Lower leg skin (tissue), 4 donors: Measurements from ENCODE around the gene CD8B. TPM values are rescaled to one million over a fixed set of nuclear protein-coding genes. Genes with fewer than 3 reads are reported as not detected.

Experiments used
- DNase-seq, 2 donors: peaks; one replicate each; pipeline ENCODE4 v3.0.0-alpha.2; 2019; ENCODE audit warnings: low spot score in 2 of 2
- H3K4me3 ChIP-seq: fragments of 200-600 bp; sonication (generic); 2 replicates; pipeline ENCODE4 v1.5.1; 2017; ENCODE audit warnings: mild to moderate bottlenecking, low read depth; ENCODE audit not compliant: poor library complexity, severe bottlenecking
- CTCF ChIP-seq, 3 donors: fragments of 450-650 bp; IDR thresholded peaks; one replicate each; pipeline ENCODE4 v1.5.1; 2016; ENCODE audit warnings: antibody characterized with exemption in 3 of 3, mild to moderate bottlenecking in 3 of 3, moderate library complexity in 2 of 3
- POLR2A ChIP-seq, 2 donors: fragments of 450-650 bp; IDR thresholded peaks; one replicate each; pipeline ENCODE4 v1.6.1; 2016 to 2017; ENCODE audit warnings: antibody characterized with exemption in 2 of 2, mild to moderate bottlenecking in 1 of 2, moderate library complexity in 1 of 2
- WGBS, 2 donors: methylation state at CpG; one replicate each; pipeline ENCODE4 v1.1.5; 2018; 5-methylcytosine and 5-hydroxymethylcytosine counted together
- intact Hi-C: fragments of 100-400 bp; cut with DNase I; formaldehyde crosslinking; loops from one replicate; pipeline ENCODE4 v1.15.0; 2023; ENCODE audit warnings: low total_unique reads
- total RNA-seq, 4 donors: library from RNA; depleted of rRNA; stranded (reverse); fragments of >200 nt; gene quantifications; one replicate each; pipeline ENCODE4 v1.1.0, GENCODE V29; 2016

Gene CD8B
- total RNA-seq, 4 donors from 2014 or later = 0.76 to 2.4 (median 1.2) TPM; not detected in 1

DNA sequence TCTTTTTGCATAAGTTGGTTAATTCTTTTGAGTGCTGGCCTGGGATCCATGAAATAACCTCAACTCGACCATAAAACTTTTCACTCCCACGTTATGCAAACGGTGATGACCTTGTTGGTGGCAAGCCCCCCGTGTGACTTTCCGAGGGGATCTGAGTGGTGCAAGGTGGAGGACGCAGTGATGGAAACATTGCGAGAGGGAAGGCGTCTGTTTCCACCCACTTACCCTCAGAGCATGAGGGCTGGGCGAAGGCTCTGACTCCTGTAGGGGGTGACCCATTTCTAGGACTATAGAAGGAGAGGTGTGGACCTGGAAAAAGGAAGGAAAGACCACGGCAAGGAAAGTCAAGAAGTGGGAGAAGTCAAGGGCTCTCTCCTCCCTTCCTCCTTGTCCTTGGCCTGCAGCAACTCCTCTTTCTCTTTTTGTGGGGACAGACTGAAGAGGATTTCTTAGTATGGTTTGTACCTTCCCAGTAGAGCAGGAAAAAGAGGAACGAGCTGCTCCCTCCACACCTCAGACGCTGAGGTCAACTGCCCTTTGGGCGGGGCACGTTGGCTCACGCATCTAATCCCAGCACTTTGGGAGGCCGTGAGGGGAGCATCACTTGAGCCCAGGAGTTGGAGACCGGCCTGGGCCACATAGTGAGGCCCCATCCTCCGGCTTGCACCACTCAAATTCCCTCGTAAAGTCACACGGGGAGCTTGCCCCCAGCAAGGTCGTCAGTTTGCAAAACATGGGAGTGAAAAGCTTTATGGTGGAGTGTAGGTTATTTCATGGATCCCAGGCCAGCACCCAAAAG is 55.4 kb downstream of the CD8B start:
- TF ChIP-seq CTCF (IDR thresholded peaks at IDR 0.05) = no peak
- no peak for TF ChIP-seq POLR2A (IDR thresholded peaks at IDR 0.05)
- intact Hi-C loops = no loop called here
- 84 to 85% methylated on average over 21 of the region's 21 CpGs for WGBS, 2 donors
- DNase-seq = no peak
- no peak overlapping the region for H3K4me3 ChIP-seq

GRCh38 chr2:86800856-86801567 is 60.7 kb downstream of the CD8B start:
- intact Hi-C loops = no loop called here
- DNase-seq = no peak
- 80 to 90% methylated on average over 2 of the region's 2 CpGs for WGBS, 2 donors
- H3K4me3 ChIP-seq = no peak overlapping the region
- TF ChIP-seq POLR2A (IDR thresholded peaks at IDR 0.05) = no peak
- TF ChIP-seq CTCF (IDR thresholded peaks at IDR 0.05) = no peak

DNA sequence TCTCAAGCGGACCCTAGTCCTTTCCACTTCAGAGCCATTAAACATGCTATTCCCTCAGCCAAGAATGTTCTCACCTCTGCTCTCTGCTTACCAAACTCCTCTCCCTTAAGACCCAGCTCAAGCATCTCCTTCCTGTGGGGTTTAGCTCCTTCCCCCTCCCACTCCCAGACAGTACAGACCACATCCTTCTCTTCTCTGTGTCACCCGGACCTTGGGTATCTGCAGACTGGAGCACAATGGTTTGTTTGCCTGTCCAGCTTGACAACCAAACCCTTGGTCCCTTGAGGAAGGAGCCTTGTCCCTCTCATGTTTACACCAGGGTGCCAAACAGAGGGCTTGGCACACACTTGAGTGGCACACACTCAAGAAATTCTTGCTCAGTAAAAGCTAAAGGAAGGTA is 66.8 kb downstream of the CD8B start:
- WGBS, 2 donors = 85 to 87% methylated on average over 2 of the region's 2 CpGs
- DNase-seq = no peak
- no peak overlapping the region for H3K4me3 ChIP-seq
- intact Hi-C loops = no loop called here
- no peak for TF ChIP-seq POLR2A (IDR thresholded peaks at IDR 0.05)
- TF ChIP-seq CTCF (IDR thresholded peaks at IDR 0.05) = no peak

DNA sequence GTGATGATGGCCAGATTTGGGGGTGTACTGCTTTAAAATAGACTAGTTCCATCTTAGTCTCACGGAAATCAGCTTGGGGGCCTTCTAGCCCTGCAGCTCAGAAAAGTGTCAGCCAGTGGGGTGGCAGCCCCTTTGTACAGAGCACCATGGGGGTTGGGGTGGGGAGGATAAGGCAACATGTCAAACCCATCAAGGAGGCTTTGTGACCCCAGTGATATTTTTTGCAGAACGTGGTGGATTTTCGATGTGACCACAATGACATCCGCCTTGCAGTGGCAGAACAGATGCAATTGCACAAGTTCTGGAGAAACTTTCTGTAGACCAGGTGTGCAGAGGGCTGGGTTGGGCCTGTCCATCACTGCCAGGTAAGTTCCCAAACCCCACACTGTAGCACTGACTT is 67.9 kb downstream of the CD8B start:
- intact Hi-C loops = no loop called here
- no peak for DNase-seq
- WGBS, 2 donors = 77 to 83% methylated on average over 4 of the region's 4 CpGs
- TF ChIP-seq CTCF (IDR thresholded peaks at IDR 0.05) (no peak), POLR2A (IDR thresholded peaks at IDR 0.05) (no peak)
- no peak overlapping the region for H3K4me3 ChIP-seq

DNA sequence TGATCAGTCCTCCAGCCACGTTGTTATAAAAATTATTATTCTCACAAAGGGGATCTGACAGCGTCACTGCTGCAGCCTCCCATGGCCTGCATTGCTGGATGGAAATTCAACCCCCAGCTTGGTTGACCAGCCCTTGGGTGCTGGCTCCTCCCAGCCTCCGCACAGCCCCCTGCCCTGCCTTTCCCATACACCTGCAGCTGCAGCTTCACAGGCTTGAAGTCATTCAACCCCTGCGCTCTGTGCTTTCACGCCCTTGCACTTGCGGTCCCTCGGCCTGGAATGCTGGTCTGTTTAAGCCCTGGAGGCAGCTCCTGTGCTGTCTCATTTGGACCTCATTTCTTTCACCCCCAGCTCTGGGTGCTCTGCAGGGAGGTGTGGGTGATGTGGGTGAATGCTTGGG is 70.1 kb downstream of the CD8B start:
- TF ChIP-seq POLR2A (IDR thresholded peaks at IDR 0.05) (no peak), CTCF (IDR thresholded peaks at IDR 0.05) (no peak)
- WGBS, 2 donors = 47 to 48% methylated on average over 7 of the region's 7 CpGs
- no peak for DNase-seq
- H3K4me3 ChIP-seq = no peak overlapping the region
- intact Hi-C loops = no loop called here
